ENCODE measurements around the gene PHOSPHO1. TPM values are rescaled to one million over a fixed set of nuclear protein-coding genes. Genes with fewer than 3 reads are reported as not detected.
"Not testable (repeated sequence)": the region's sequence is repeated elsewhere in the genome, so short reads cannot be mapped to it uniquely, and the experiment has no call there.

PHOSPHO1 gene, protein sequence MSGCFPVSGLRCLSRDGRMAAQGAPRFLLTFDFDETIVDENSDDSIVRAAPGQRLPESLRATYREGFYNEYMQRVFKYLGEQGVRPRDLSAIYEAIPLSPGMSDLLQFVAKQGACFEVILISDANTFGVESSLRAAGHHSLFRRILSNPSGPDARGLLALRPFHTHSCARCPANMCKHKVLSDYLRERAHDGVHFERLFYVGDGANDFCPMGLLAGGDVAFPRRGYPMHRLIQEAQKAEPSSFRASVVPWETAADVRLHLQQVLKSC
- polyA plus RNA-seq (ENCODE audit: insufficient read length in 4 of 4) = 10 to 100 TPM in 1 of 4 donors, 1 to 10 TPM in 3; 1.3 to 22.7 (median 2.3) TPM

DNA sequence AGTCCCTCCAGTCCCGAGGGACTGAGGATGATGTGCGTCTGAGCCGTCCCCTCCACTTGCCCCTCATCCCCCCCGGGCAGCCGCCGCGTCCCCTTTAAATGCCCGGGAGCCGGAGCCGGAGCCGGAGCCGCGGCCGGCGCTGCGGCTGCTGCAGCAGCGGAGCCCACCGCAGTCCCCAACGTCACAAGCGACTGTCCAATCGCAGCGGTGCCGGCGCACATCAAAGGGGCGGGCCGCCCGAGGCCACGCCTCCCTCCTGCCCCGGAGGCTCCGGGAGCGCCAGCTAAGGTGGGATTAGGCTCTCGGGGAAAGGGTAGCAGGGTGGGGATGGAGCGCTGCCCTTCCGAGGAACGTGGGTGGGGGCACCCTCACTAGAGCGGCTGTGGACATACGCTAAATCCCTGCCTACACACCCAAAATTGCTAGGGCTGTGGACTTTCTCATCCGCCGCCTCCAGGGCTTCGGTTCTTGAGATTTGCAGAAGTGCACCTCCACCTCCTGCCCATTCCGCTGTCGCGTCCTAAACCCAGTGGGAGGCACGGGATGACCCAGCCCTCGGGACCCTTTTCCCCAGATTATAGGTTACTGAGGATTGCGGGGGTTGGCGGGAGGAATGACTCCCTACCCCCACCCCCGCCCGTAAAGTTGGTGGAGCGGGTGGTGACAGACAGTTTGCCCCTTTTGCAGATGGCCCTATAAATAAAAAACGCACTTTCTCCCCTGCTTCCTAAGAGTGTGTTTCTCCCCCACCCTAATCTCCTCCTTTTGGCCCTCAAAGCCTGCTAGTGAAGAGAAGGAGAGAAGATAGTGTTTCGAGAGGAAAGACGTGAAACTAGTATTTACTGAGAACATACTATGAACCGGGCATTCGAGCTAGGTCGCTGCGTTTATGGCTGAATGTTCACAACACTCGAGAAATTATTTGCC, at the start of gene PHOSPHO1:
TSS of gene PHOSPHO1 (minus strand) at position 152 of the 927 bp plus-strand sequence. CDS start 4,096 bp downstream, outside the sequence.
- peak; percentile 61 to 79 (median 66) for DNase-seq (ENCODE audit: low read depth in 4 of 4, low spot score in 3 of 4)

DNA sequence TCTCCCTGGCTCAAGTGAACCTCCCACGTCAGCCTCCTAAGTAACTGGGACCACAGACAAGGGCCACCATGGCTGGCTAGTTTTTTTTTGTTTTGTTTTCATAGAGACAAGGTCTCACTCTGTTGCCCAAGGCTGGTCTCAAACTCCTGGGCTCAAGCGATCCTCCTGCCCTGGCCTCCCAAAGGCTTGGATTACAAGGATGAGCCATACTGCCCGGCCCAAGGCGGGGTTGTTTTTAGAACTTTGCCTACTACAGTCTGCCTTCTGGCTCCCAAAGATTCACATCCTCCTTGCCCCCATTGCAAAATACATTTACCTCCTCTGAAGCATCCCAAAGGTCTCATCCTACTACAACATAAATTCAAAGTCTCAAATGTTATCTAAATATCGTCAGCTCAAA, 49.5 kb upstream of the PHOSPHO1 start:
- DNase-seq (ENCODE audit: low read depth in 4 of 4, low spot score in 3 of 4) = no peak

DNA sequence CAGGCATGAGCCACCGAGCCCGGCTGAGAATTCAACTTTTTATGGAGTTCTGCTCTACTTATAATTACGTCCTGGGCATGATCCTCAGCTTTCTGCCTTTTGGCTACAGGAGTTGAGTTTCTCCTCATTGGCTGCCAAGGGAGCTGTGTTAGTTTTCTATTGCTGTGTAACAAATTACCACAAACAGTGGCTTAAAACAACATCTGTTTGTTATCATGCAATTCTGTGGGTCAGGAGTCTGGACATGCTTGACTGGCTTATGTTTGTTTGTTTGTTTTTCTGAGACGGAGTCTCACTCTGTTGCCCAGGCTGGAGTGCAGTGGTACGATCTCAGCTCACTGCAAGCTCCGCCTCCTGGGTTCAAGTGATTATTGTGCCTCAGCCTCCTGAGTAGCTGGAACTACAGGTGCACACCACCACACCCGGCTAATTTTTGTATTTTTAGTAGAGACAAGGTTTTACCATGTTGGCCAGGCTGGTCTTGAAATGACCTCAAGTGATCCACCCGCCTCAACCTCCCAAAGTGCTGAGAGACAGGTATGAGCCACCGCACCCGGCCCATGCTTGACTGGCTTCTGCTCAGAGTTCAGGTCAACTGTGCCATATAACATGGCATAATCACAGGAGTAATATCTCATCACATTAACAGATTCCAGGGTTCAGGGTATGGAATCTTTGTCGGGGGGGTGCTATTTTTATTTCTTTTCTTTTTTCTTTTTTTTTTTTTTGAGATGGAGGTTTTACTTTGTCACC, 48.9 kb upstream of the PHOSPHO1 start:
- DNase-seq (ENCODE audit: low read depth in 4 of 4, low spot score in 3 of 4) = not testable (repeated sequence)

DNA sequence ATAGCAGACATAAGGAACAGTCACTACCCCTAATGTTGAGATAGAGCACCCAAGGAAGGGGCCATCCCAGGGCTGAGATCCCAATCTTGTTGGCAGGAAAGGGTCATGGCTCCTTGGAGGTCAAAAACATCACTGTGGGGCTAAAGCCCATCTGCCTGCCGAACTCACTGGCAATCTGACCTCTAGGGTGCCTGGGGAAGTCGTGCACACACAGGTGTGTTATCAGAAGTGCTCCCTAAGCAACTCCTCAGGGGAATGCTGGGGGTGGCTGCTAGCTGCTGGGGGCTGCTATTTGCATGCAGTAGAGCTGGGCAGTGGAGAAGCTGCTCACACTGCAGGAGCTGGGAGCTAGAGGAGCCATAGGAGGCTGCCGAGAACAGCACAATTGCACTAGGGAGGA, 47.5 kb upstream of the PHOSPHO1 start:
- no peak for DNase-seq (ENCODE audit: low read depth in 4 of 4, low spot score in 3 of 4)

DNA sequence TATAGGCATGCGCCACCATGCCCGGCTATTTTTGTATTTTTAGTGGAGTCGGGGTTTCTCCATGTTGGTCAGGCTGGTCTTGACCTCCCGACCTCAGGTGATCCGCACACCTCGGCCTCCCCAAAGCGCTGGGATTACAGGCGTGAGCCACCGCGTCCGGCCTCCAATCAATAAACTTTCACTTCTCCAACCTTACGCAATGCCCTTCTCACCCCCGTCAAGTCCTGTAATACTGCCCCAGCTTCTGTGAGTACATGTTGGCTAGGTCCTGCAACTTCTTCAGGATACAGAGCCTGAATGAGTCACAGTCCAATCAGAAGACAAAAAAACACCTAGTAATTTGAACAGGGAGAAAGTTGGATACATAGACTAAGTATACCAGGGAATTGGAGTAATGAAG, 47.1 kb upstream of the PHOSPHO1 start:
- no peak for DNase-seq (ENCODE audit: low read depth in 4 of 4, low spot score in 3 of 4)

DNA sequence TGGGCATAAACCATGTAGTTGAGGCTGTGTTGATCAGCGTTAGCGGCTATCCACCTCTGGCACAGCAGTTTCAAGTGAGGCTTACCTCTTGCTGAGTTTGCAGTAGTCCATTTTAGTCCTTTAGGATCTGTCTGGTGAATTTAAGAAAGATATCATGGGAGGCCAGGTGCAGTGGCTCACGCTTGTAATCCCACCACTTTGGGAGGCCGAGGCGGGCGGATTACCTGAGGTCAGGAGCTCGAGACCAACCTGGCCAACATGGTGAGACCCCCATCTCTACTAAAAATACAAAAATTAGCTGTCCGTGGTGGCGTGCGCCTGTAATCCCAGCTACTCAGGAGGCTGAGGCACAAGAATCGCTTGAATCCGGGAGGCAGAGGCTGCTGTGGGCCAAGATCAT, 45.4 kb upstream of the PHOSPHO1 start:
- not testable (repeated sequence) for DNase-seq (ENCODE audit: low read depth in 4 of 4, low spot score in 3 of 4)

DNA sequence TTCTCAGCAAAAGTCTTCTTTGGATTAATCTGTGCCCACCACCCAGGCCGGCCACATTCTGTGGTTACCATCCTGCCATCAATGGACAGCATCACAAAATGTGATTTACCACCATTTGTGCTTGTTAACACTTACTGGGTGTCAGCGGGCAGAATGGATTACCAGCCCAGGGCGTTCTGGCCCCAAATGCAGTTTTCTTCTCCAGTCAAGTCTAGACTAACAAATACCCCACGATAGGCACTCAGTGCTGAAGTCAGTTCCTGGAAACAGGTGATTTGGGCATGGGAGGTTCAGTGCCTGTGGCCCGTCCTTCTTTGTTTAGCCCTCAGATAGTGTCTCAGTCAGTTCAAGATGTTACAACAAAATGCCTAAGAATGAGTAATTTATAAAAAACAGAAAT, 38.8 kb upstream of the PHOSPHO1 start:
- DNase-seq (ENCODE audit: low read depth in 4 of 4, low spot score in 3 of 4) = no peak

DNA sequence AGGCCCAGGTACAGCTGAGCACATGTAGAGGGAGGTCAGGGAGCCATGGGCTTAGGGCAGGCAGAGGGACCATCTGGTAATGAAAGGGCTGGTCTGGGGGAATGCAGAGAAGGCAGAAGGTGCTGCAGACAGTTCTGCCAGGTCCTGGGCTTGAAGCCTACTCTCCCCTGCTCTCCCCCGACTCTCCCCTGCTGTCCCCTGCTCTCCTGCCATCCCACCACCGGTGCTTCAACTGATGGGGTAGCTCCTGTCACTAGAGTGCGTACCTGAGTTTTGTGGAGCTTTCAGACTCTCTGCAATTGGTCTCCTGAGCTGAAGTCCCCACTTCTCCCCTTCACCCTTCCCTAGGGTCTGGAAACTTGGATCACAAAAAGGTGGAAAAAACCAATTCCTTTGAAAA, 37.3 kb upstream of the PHOSPHO1 start:
- no peak for DNase-seq (ENCODE audit: low read depth in 4 of 4, low spot score in 3 of 4)

DNA sequence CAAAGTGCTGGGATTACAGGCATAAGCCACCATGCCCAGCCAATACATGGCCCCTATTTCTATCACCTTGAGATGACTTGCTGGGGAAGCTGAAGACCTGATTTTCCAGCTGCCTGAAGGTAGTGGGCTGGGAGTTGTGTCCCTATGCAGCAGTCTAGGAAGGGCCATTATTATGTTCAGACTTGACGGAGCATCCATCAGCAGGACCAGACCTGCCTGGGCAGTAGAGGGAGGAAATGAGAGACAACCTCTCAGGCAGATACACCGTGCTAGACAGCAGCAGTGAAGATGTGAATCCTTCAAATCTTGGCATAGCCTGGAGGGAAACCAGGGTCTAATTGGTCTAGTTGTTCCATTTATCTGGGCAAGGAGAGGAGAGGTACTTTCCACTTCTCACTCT, 35.6 kb upstream of the PHOSPHO1 start:
- DNase-seq (ENCODE audit: low read depth in 4 of 4, low spot score in 3 of 4) = no peak

DNA sequence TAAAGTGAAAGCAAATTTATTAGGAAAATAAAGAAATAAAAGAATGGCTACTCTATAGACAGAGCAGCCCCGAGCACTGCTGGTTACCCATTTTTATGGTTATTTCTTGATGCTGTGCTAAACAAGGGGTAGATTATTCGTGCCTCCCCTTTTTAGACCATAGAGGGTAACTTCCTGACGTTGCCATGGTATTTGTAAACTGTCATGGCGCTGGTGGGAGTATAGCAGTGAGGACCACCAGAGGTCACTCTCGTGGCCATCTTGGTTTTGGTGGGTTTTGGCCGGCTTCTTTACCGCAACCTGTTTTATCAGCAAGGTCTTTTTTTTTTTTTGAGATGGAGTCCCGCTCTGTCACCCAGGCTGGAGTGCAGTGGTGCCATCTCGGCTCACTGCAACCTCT, 31.0 kb upstream of the PHOSPHO1 start:
- not testable (repeated sequence) for DNase-seq (ENCODE audit: low read depth in 4 of 4, low spot score in 3 of 4)

DNA sequence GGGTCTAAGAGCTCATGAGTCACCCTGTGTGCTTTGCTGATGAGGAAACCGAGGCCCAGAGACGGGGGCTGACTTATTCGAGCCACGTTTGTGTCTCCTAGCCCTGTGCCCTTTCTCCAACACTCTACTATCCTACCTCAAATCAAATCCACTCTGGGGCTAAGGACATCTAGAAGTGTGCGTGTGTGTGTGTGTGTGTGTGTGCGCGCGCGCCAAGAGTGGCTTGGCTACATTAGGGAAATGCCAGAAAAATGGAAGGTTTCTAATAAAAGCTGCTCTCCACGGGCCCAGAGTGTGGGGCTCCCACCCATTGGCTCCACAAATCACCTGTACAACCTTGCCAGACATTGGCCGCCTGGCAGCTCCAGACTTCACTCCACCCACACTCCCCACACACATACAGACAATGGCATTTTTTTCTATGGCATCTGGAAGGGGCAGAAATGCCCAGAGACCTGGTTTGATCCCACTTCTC, 30.3 kb upstream of the PHOSPHO1 start:
- no peak for DNase-seq (ENCODE audit: low read depth in 4 of 4, low spot score in 3 of 4)

DNA sequence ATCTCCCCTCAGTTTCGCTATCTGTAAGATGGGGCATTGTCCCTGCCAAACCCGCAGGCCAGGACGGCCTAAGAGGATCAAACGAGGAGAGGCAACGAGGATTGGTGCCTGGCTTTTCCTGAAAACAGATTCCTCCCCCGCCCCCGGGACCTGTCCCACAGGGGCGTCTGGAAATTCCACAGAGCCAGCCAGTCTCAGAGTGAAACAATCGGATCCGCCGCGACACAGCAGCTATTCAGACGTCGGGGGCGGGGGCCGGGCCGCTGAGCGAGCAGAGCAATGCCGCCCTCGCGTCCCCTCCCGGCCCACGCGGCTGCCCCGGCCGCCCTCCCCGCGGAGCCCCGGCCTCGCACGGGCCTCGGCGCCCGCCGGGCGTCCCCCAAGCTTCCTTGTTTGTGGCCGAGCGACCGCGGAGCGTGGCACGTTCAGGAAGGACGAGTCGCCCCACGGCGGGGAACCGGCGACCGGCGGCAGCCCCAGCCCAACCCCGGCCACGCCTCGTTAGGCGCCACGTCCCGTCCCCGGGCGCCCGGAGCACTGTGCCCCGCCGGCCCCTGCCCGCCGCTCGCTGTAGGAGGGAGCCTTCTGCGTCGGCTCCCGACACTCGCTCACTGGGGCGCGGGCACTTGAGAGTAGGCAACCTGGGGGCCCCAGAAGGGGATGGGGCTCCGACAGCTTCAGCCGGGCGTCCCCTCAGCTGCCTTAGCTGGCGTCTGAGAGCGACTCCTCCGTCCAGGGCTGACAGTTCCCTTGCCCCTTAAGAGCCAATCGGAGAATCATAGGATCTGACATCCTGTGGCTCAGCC, 29.6 kb upstream of the PHOSPHO1 start:
- peak in 2 of 4 donors; percentile 24 to 26 for DNase-seq (ENCODE audit: low read depth in 4 of 4, low spot score in 3 of 4)

DNA sequence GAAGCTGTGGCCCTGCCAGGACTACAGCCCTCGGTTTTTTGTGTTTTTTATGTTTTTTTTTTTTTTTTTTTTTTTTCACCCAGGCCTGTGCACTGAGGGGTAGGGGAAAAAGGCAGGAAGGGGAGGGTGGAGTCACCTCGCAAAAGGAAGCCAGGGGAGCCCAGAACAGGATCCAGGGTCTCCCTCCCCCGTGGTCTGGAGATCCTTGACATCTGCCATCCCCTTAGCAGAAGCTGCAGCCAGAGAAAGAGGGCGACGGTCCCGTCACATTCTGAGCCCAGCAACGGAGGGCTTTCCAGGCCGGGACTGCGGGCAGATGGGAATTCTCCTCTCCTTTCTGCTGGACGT, 29.1 kb upstream of the PHOSPHO1 start:
- DNase-seq (ENCODE audit: low read depth in 4 of 4, low spot score in 3 of 4) = no peak

DNA sequence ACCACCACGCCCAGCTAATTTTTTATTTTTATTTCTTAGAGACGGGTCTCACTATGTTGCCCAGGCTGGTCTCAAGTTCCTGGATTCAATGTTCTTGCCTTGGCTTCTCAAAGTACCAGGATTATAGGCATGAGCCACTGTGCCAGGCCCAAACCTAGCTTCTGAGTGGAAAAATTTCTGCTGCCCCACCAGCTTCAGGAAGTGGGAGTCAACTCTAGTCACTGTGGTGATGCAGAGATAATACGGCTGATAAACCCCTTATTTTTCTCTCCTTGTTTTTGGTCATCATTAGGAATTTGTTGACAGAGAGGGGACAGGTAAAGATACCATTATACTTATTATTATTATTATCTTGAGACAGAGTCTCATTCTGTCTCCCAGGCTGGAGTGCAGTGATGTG, 27.8 kb upstream of the PHOSPHO1 start:
- DNase-seq (ENCODE audit: low read depth in 4 of 4, low spot score in 3 of 4) = no peak

DNA sequence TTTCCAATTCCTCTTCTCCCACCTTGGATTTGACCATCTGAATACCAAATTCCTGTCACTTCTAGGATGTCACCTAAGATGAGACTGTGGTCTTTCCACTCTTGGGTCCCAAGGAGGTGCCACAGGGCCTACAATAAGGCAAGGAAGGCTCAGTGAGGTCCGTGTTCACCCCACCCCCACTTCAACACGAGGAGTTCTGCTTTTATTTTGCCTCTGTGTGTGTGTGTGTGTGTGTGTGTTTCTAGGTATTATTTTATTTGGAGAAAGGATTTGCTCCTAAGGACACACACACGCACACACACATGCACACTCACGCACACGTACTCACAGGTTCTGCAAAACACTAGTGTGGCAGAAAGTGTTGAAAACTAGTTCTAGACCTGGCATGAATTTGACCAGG, 24.5 kb upstream of the PHOSPHO1 start:
- DNase-seq (ENCODE audit: low read depth in 4 of 4, low spot score in 3 of 4) = no peak

DNA sequence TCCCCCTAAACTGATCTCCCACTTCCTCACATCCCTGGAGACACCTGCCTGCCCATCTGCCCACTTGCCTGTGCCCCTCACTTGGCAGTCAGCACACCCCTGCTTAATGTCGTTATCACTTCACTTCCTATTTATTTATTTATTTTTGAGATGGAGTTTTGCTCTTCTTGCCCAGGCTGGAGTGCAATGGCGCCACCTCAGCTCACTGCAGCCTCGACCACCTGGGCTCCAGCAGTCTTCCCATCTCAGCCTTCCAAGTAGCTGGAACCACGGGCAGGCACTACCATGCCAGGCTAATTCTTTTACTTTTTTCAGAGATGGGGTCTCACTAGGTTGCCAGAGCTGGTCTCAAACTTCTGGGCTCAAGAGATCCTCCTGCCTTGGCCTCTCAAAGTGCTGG, 23.5 kb upstream of the PHOSPHO1 start:
- no peak for DNase-seq (ENCODE audit: low read depth in 4 of 4, low spot score in 3 of 4)

DNA sequence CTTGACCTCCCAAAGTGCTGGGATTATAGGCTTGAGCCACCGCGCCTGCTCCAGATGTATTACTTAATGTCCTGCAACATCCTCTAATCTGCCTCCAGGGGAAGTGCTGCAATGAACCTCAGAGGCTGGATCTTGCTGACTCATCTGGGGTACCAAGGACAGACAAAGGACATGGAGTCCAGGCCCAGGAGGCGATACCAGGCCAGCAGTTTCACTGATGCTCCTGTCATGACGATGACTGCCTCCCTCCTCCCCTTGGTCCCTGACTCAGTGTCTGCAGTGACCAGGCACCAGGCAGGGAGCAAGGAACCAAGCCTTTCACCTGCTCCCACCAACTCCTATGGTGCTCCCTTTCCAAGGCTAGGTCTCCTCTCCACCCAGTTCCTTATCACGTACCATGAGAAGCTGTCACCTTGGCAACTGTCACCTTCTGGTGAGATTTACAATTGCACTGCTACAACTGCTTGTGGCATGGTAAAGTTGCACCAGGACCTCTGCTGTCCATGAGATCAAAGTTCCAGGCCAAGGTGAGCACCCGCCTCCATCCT, 21.6 kb upstream of the PHOSPHO1 start:
- no peak for DNase-seq (ENCODE audit: low read depth in 4 of 4, low spot score in 3 of 4)

DNA sequence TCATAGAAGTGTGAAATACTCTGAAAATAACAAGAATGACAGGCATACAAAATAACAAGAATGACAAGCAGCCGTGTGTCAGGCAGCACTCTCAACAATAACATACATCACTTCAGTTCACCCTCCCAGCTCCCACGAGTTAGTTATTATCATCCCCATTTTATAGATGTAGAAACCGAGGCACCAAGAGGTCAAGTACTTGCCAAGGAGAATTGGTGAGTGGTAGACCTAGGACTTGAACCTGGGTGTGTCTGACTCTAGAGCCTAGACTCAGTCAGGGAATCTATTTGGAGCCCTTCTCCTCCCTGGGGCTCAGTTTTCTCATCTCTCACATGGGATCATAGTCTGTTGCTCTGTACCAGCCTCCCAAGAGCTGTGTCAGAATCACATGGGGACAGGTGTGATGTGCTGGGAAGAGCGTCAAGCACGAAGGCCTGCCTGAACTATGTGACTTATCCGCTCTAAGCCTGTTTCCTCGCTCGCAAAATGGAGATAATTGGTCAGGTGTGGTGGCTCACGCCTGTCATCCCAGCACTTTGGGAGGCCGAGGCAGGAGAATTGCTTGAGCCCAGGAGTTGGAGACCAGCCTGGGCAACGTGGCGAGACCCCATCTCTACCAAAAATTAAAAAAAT, 19.4 kb upstream of the PHOSPHO1 start:
- DNase-seq (ENCODE audit: low read depth in 4 of 4, low spot score in 3 of 4) = no peak

DNA sequence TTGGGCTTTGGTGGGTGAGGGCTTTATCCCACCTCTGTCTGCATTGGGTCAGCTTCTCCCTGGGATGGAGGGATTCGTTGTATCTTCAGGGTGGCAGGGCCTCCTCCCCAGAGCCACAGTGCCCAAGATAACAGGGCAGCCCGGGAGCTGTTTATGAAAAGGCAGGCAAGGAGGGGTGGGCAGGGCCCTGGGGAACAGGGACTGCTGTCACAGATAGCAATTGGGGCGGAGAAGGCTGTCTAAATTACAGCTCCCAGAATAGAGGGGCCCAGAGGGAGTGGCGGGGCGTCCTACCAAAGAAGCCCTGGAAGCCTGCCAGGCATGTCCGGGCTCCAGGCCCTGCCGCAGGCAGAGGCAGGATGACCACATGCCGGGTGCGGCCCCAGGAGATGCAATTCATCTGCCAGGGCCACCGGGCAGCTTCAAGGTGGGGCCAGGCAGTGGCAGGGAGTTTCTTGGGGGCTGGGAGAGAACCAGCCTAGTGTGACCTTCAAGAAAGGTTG, 18.8 kb upstream of the PHOSPHO1 start:
- no peak for DNase-seq (ENCODE audit: low read depth in 4 of 4, low spot score in 3 of 4)
